ENCODE data around the gene MXRA8. TPM values are rescaled to one million over a fixed set of nuclear protein-coding genes. Genes with fewer than 3 reads are reported as not detected.
A peak's percentile ranks its signal among the peaks of the same experiment; 100 is the strongest.

The MXRA8 gene
- total and polyA plus RNA-seq, 2 donors (not counting 3 experiments of a cell fraction or from before 2014, with no cell fraction given), result 0.82 to 1.9 TPM

- no peaks in the 10 kb centered on the region for H4K20me1 ChIP-seq (replicated peaks; ENCODE audit: control insufficient read depth, extremely low read depth, insufficient read depth, low read length)
- peaks cover 0 to 18% of the 10 kb centered on the region in 2 experiments for H3K36me3 ChIP-seq (ENCODE audit: control insufficient read depth in 2 of 2, extremely low read depth in 1 of 2, insufficient read depth in 2 of 2, low read length in 2 of 2)
- H3K9me1 ChIP-seq (replicated peaks; ENCODE audit: control insufficient read depth, extremely low read depth, insufficient read depth, low read length), result no peaks in the 10 kb centered on the region
- DNase-seq (ENCODE audit: low read depth, low spot score), result peak; percentile 44
- intact Hi-C loops (cut with micrococcal nuclease), result loop anchor here (2.0 kb wide), 2 partner anchors 17 to 49 kb away; partner anchors contain the start of genes AURKAIP1 and PUSL1
- H3K9me3 ChIP-seq (replicated peaks; ENCODE audit: control insufficient read depth, insufficient read depth, low read length), result no peaks in the 10 kb centered on the region
- H3K27ac ChIP-seq (ENCODE audit: insufficient read depth, low read depth, low read length), result peak overlapping the region; percentile 61
- FAIRE-seq, result no peak
- peak overlapping the region; percentile 71 to 97 (median 84) for H3K4me3 ChIP-seq (replicated peaks in 1 of 3; ENCODE audit: insufficient read depth in 1 of 3, low read depth in 1 of 3, low read length in 3 of 3)
- dilution Hi-C loops (cut with MboI; ENCODE audit: extremely low pct_ligation_motif_present, low sequenced_read_pairs), result no loop called here
- no peak for TF ChIP-seq MAX (IDR thresholded peaks at IDR 0.05; ENCODE audit: insufficient read depth, insufficient read length)
- no peak for TF ChIP-seq MYC (IDR thresholded peaks at IDR 0.05; ENCODE audit: low read depth, low read length)
- no peak for TF ChIP-seq POLR2AphosphoS5 (IDR thresholded peaks at IDR 0.05; ENCODE audit: insufficient read depth, low read depth, low read length)
- TF ChIP-seq JUN (IDR thresholded peaks at IDR 0.05; ENCODE audit: borderline replicate concordance, insufficient read depth, insufficient read length, low read depth), result no peak
- no peak for TF ChIP-seq EZH2 (IDR thresholded peaks at IDR 0.05; ENCODE audit: borderline replicate concordance, low read depth, low read length, severe bottlenecking)
- no peak for TF ChIP-seq GATA2 (IDR thresholded peaks at IDR 0.05; ENCODE audit: insufficient read depth, insufficient read length, low read depth, low read length)
- TF ChIP-seq POLR2A (IDR thresholded peaks at IDR 0.05; ENCODE audit: low read depth, low read length), result no peak
- no peak for TF ChIP-seq CTCF (IDR thresholded peaks at IDR 0.05; ENCODE audit: extremely low read depth in 1 of 2, insufficient read depth in 1 of 2, low read depth in 1 of 2, low read length in 2 of 2)
- peaks cover 13% of the 10 kb centered on the region for H3K4me1 ChIP-seq (ENCODE audit: control insufficient read depth, extremely low read depth, insufficient read depth, low read length)
- TSS peak; percentile 15 for BruUV-seq (replicated peaks)
- peak overlapping the region; percentile 27 for H2AFZ ChIP-seq (ENCODE audit: low read depth, low read length)
- H3K4me2 ChIP-seq (ENCODE audit: insufficient read depth, low read length), result peak overlapping the region; percentile 74
- no peaks in the 10 kb centered on the region for H3K27me3 ChIP-seq (ENCODE audit: control insufficient read depth in 2 of 2, insufficient read depth in 2 of 2, low read length in 2 of 2)
- H3K79me2 ChIP-seq (ENCODE audit: control insufficient read depth, insufficient read depth, low read length), result peaks cover 45% of the 10 kb centered on the region
- peak overlapping the region; percentile 67 for H3K9ac ChIP-seq (replicated peaks; ENCODE audit: extremely low read depth, insufficient read depth, low read length)
- CTCF ChIA-PET, result no interaction called here
- POLR2A ChIA-PET, result no interaction called here
Observed at GRCh38 chr1:1325288-1326074, 32.9 kb downstream of the MXRA8 start.

Data from endothelial cell of umbilical vein (primary cell).